ENCODE results near the gene VPS25. TPM values are rescaled to one million over a fixed set of nuclear protein-coding genes. Genes with fewer than 3 reads are reported as not detected.

VPS25 gene
- polyA plus RNA-seq, 3 donors: 71.3 to 125 (median 104) TPM

DNA sequence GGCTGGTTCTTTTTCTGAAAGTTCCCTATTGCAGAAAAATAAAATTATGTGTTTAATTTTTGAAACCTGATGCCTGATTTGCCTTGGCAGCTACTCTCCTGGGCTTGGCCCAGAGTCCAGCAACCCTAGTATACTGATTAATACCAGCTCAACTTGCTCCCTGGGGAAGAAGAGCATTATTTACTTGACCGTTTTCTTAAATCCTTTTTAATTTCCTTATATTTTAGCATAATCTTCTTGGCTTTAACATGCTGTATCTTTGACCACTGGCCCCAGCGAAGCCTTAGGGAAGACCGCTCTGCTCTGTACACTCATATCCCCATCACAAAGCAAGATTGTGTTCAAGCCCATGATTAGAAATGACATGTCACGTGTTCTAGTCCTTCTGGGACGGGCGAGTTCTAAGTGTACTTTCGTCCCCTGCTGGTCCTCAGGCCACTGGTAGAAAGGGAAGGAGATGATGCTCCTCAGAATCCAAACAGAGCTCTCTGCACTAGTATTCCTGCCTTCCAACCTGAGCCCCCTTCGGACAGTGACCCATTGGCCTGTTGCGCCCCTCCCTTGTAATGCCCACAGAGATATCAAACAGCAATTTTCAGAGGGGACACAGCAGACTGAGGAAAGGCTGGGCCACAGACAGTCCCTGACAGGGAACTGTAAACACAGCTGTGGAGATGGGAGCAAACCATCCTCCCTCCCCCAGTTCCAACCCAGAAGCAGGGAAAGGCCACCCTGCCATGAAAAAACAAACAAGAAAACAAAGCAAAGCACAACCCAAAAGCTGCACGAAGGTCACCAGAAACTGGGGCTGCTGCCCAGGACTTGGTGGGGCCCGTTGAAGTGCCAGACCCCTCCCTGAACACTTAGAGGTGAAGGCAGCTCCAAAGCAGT is 24.1 kb upstream of the VPS25 start:
- H3K27me3 Mint-ChIP-seq (ENCODE audit: low read depth in 3 of 3): peaks cover 14 to 26% (median 23%) of the 10 kb centered on the region in 3 donors
- intact Hi-C loops (cut with micrococcal nuclease): no loop called here
- DNase-seq: no peak
- no peak overlapping the region for H3K4me3 Mint-ChIP-seq
- WGBS (ENCODE audit: insufficient coverage): 96% methylated on average over 7 of the region's 11 CpGs
- peak overlapping the region in 1 of 7 donors; percentile 47 for H3K27ac Mint-ChIP-seq
- Histone ChIP-seq H4K20me1 (ENCODE audit: insufficient read depth, low read length) (no peaks in the 10 kb centered on the region), H3K4me1 (ENCODE audit: control insufficient read depth in 1 of 2, insufficient read depth in 2 of 2, low read length in 2 of 2) (peaks cover 25 to 27% of the 10 kb centered on the region in 2 donors), H3K9me3 (replicated peaks in 1 of 2; ENCODE audit: control insufficient read depth in 1 of 2, insufficient read depth in 1 of 2, low read length in 2 of 2) (no peaks in the 10 kb centered on the region), H3K4me3 (replicated peaks in 1 of 3; ENCODE audit: low read depth in 2 of 3, low read length in 3 of 3) (no peak overlapping the region), H3K79me2 (ENCODE audit: insufficient read depth, low read length) (peaks cover 6% of the 10 kb centered on the region), H3K27me3 (ENCODE audit: control insufficient read depth in 2 of 2, insufficient read depth in 2 of 2, low read length in 2 of 2) (peaks cover 0 to 8% of the 10 kb centered on the region in 2 donors), H3K9ac (ENCODE audit: insufficient read depth, low read length, poor library complexity, severe bottlenecking) (no peak overlapping the region), H3K27ac (ENCODE audit: low read depth in 1 of 2, low read length in 2 of 2) (no peak overlapping the region), H3K4me2 (replicated peaks; ENCODE audit: extremely low read depth, low read length, poor library complexity, severe bottlenecking) (no peak overlapping the region), H2AFZ (ENCODE audit: insufficient read depth, low read depth, low read length, poor library complexity, severe bottlenecking) (no peak overlapping the region), H3K36me3 (replicated peaks in 1 of 2; ENCODE audit: control insufficient read depth in 1 of 2, insufficient read depth in 2 of 2, low read length in 2 of 2) (no peaks in the 10 kb centered on the region)
- TF ChIP-seq, protein P1, sequence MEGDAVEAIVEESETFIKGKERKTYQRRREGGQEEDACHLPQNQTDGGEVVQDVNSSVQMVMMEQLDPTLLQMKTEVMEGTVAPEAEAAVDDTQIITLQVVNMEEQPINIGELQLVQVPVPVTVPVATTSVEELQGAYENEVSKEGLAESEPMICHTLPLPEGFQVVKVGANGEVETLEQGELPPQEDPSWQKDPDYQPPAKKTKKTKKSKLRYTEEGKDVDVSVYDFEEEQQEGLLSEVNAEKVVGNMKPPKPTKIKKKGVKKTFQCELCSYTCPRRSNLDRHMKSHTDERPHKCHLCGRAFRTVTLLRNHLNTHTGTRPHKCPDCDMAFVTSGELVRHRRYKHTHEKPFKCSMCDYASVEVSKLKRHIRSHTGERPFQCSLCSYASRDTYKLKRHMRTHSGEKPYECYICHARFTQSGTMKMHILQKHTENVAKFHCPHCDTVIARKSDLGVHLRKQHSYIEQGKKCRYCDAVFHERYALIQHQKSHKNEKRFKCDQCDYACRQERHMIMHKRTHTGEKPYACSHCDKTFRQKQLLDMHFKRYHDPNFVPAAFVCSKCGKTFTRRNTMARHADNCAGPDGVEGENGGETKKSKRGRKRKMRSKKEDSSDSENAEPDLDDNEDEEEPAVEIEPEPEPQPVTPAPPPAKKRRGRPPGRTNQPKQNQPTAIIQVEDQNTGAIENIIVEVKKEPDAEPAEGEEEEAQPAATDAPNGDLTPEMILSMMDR (IDR thresholded peaks at IDR 0.05): no peak
- H3K9me3 Mint-ChIP-seq: peaks cover 0 to 3% (median 0%) of the 10 kb centered on the region in 7 donors
- H3K36me3 Mint-ChIP-seq: no peaks in the 10 kb centered on the region
- peaks cover 16% of the 10 kb centered on the region for H3K4me1 Mint-ChIP-seq

DNA sequence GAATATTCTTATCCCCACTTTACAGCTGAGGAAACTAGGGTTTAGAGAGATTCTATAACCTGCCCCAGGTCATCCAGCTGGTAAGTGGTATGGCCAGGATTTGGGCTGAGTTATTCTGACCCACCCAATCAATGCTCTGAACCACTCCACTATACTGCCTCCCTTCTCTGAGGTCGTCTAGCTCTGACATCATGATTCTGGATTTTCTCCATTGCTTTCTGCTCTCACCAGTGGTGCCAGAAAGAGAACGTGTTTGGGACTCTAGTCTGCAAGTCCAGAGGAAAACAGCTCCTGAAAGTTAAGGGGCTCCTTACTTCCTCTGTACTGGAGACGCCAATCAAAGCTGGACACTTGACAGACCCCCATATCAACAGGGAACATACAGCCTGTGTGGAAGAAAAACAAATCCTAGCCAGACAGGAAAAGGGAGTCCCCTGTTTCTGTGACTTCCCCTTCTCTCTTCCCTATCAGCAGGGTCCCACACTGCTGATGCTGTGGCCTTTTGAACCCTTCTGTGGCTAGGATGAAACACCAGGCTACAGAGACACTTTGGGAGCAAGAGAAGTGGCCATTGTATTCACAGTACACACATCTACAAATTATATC is 22.4 kb upstream of the VPS25 start:
- peak overlapping the region in 1 of 2 donors; percentile 36 for H3K27ac ChIP-seq (ENCODE audit: low read depth in 1 of 2, low read length in 2 of 2)
- no CpG with 5 or more reads among the region's 3 CpGs for WGBS (ENCODE audit: insufficient coverage)
- TF ChIP-seq, protein P1 (IDR thresholded peaks at IDR 0.05): no peak
- Mint-ChIP-seq H3K9me3 (peaks cover 0 to 1% (median 0%) of the 10 kb centered on the region in 7 donors), H3K4me1 (peaks cover 10% of the 10 kb centered on the region), H3K4me3 (peak overlapping the region in 1 of 2 donors; percentile 41), H3K27ac (peak overlapping the region in 4 of 7 donors; percentile 13 to 83 (median 66)), H3K36me3 (no peaks in the 10 kb centered on the region), H3K27me3 (ENCODE audit: low read depth in 3 of 3) (peaks cover 14 to 34% (median 24%) of the 10 kb centered on the region in 3 donors)
- no peaks in the 10 kb centered on the region for H3K9me3 ChIP-seq (replicated peaks in 1 of 2; ENCODE audit: control insufficient read depth in 1 of 2, insufficient read depth in 1 of 2, low read length in 2 of 2)
- peak; percentile 27 to 54 (median 38) for DNase-seq
- peak overlapping the region; percentile 47 for H3K4me2 ChIP-seq (replicated peaks; ENCODE audit: extremely low read depth, low read length, poor library complexity, severe bottlenecking)
- H3K9ac ChIP-seq (ENCODE audit: insufficient read depth, low read length, poor library complexity, severe bottlenecking): no peak overlapping the region
- H3K79me2 ChIP-seq (ENCODE audit: insufficient read depth, low read length): no peaks in the 10 kb centered on the region
- H3K4me1 ChIP-seq (ENCODE audit: control insufficient read depth in 1 of 2, insufficient read depth in 2 of 2, low read length in 2 of 2): peaks cover 17 to 18% of the 10 kb centered on the region in 2 donors
- H3K27me3 ChIP-seq (ENCODE audit: control insufficient read depth in 2 of 2, insufficient read depth in 2 of 2, low read length in 2 of 2): peaks cover 0 to 6% of the 10 kb centered on the region in 2 donors
- intact Hi-C loops (cut with micrococcal nuclease): no loop called here
- H4K20me1 ChIP-seq (ENCODE audit: insufficient read depth, low read length): no peaks in the 10 kb centered on the region
- no peak overlapping the region for H2AFZ ChIP-seq (ENCODE audit: insufficient read depth, low read depth, low read length, poor library complexity, severe bottlenecking)
- H3K4me3 ChIP-seq (replicated peaks in 1 of 3; ENCODE audit: low read depth in 2 of 3, low read length in 3 of 3): peak overlapping the region in 1 of 3 experiments; percentile 50
- no peaks in the 10 kb centered on the region for H3K36me3 ChIP-seq (replicated peaks in 1 of 2; ENCODE audit: control insufficient read depth in 1 of 2, insufficient read depth in 2 of 2, low read length in 2 of 2)

Measured in CD14-positive monocyte (primary cell).